Hematopoietic multipotent progenitor cell (in vitro differentiated cells): ENCODE results near the gene SUMO3. TPM values are rescaled to one million over a fixed set of nuclear protein-coding genes. Genes with fewer than 3 reads are reported as not detected.
A peak's percentile ranks its signal among the peaks of the same experiment; 100 is the strongest.

Experiments used
- DNase-seq, 3 donors: peaks; one replicate each; pipeline ENCODE4 v3.0.0-alpha.2; 2011 to 2015; ENCODE audit warnings: low read depth in 2 of 3, low spot score in 2 of 3
- total RNA-seq: library from RNA; depleted of rRNA; stranded (reverse); fragments of >200 nt; gene quantifications from one replicate; pipeline ENCODE4 v1.2.3, GENCODE V29; 2012

The SUMO3 gene
- 80.0 TPM for total RNA-seq

GRCh38 chr21:44817914-44818639 lies at the start of gene SUMO3:
Gene SUMO3, minus strand, starts transcription at chr21:44818062. Its CDS starts 94 bp downstream, at chr21:44817968.
- peak; percentile 88 to 92 (median 90) for DNase-seq

GRCh38 chr21:44867464-44867863 lies 49.6 kb upstream of the SUMO3 start:
- DNase-seq: no peak

GRCh38 chr21:44866780-44867179 lies 48.9 kb upstream of the SUMO3 start:
- peak in 2 of 3 donors; percentile 29 to 33 for DNase-seq

- peak in 2 of 3 donors; percentile 55 to 61 for DNase-seq
These were observed 47.9 kb upstream of the SUMO3 start for GRCh38 chr21:44865561-44866280.

- DNase-seq: no peak
These were observed 45.2 kb upstream of the SUMO3 start for GRCh38 chr21:44862869-44863685.

GRCh38 chr21:44858791-44859190 lies 40.9 kb upstream of the SUMO3 start:
- no peak for DNase-seq

- DNase-seq: no peak
These were observed 40.4 kb upstream of the SUMO3 start for GRCh38 chr21:44858291-44858690.

GRCh38 chr21:44857127-44857892 lies 39.4 kb upstream of the SUMO3 start:
- no peak for DNase-seq

- DNase-seq: no peak
These were observed 38.3 kb upstream of the SUMO3 start for GRCh38 chr21:44856131-44856530.

- no peak for DNase-seq
These were observed 37.7 kb upstream of the SUMO3 start for GRCh38 chr21:44855572-44855971.

GRCh38 chr21:44854664-44855446 lies 37.0 kb upstream of the SUMO3 start:
- DNase-seq: peak in 2 of 3 donors; percentile 88 to 96

GRCh38 chr21:44854391-44854663 lies 36.5 kb upstream of the SUMO3 start:
- peak in 2 of 3 donors; percentile 42 to 52 for DNase-seq

GRCh38 chr21:44853601-44854390 lies 35.9 kb upstream of the SUMO3 start:
- no peak for DNase-seq

GRCh38 chr21:44850905-44851657 lies 33.2 kb upstream of the SUMO3 start:
- no peak for DNase-seq

- no peak for DNase-seq
These were observed 32.4 kb upstream of the SUMO3 start for GRCh38 chr21:44850208-44850800.

GRCh38 chr21:44849616-44850130 lies 31.8 kb upstream of the SUMO3 start:
- no peak for DNase-seq

GRCh38 chr21:44848821-44849521 lies 31.1 kb upstream of the SUMO3 start:
- DNase-seq: no peak
